Measurements from ENCODE around the gene VARS1.

VARS1 gene

GRCh38 chr6:31785475-31785874 is 10.1 kb downstream of the VARS1 start:
- CTCF ChIA-PET, result no interaction called here

GRCh38 chr6:31784098-31784925 is 11.2 kb downstream of the VARS1 start:
- no peak for DNase-seq (ENCODE audit: extremely low spot score)
- CTCF ChIA-PET, result no interaction called here
- POLR2A ChIA-PET, result interaction anchor here (0.7 to 2.1 kb wide), 4 partner anchors 22 to 119 kb away, joined by 3 to 6 read pairs (median 4); partner anchors contain the start of genes GPANK1, HSPA1B and LSM2
- TF ChIP-seq FOXM1 (IDR thresholded peaks at IDR 0.05; ENCODE audit: borderline replicate concordance) (no peak), TARDBP (IDR thresholded peaks at IDR 0.05) (no peak), SP1 (IDR thresholded peaks at IDR 0.05) (no peak), FOXA1 (IDR thresholded peaks at IDR 0.05) (no peak), SUZ12 (IDR thresholded peaks at IDR 0.05) (no peak), FOXK2 (IDR thresholded peaks at IDR 0.05) (no peak), CTBP1 (IDR thresholded peaks at IDR 0.05; ENCODE audit: borderline replicate concordance) (no peak), ZNF384 (IDR thresholded peaks at IDR 0.05) (no peak), NFRKB (IDR thresholded peaks at IDR 0.05) (no peak), L3MBTL2 (conservative IDR thresholded peaks at IDR 0.05) (no peak), HDGF (IDR thresholded peaks at IDR 0.05; ENCODE audit: borderline replicate concordance) (no peak), ELF4 (IDR thresholded peaks at IDR 0.05) (no peak), ARNT (IDR thresholded peaks at IDR 0.05) (no peak), BHLHE40 (IDR thresholded peaks at IDR 0.05; ENCODE audit: borderline replicate concordance) (no peak), PKNOX1 (IDR thresholded peaks at IDR 0.05) (no peak), LEF1 (IDR thresholded peaks at IDR 0.05; ENCODE audit: borderline replicate concordance) (no peak)

More at GRCh38 chr6:31785475-31785874, 10.1 kb downstream of the VARS1 start:
- DNase-seq (ENCODE audit: extremely low spot score), result no peak
- TF ChIP-seq SUZ12 (IDR thresholded peaks at IDR 0.05) (no peak), L3MBTL2 (conservative IDR thresholded peaks at IDR 0.05) (no peak), LEF1 (IDR thresholded peaks at IDR 0.05; ENCODE audit: borderline replicate concordance) (no peak), FOXK2 (IDR thresholded peaks at IDR 0.05) (no peak), FOXA1 (IDR thresholded peaks at IDR 0.05) (no peak), BHLHE40 (IDR thresholded peaks at IDR 0.05; ENCODE audit: borderline replicate concordance) (no peak), CTBP1 (IDR thresholded peaks at IDR 0.05; ENCODE audit: borderline replicate concordance) (no peak), ELF4 (IDR thresholded peaks at IDR 0.05) (no peak), PKNOX1 (IDR thresholded peaks at IDR 0.05) (no peak), NFRKB (IDR thresholded peaks at IDR 0.05) (no peak), ZNF384 (IDR thresholded peaks at IDR 0.05) (no peak), TARDBP (IDR thresholded peaks at IDR 0.05) (no peak), ARNT (IDR thresholded peaks at IDR 0.05) (no peak), FOXM1 (IDR thresholded peaks at IDR 0.05; ENCODE audit: borderline replicate concordance) (no peak)
- POLR2A ChIA-PET, result interaction anchor here (1.1 to 2.1 kb wide), 3 partner anchors 10 to 42 kb away, joined by 3 to 6 read pairs (median 6); partner anchors contain the start of genes HSPA1B, LSM2 and VARS1

- POLR2A ChIA-PET, result no interaction called here
- DNase-seq (ENCODE audit: extremely low spot score), result no peak
- no peak for TF ChIP-seq FOXK2 (IDR thresholded peaks at IDR 0.05)
- TF ChIP-seq TARDBP (IDR thresholded peaks at IDR 0.05), result no peak
- TF ChIP-seq ZNF384 (IDR thresholded peaks at IDR 0.05), result no peak
- no peak for TF ChIP-seq PKNOX1 (IDR thresholded peaks at IDR 0.05)
- no peak for TF ChIP-seq SUZ12 (IDR thresholded peaks at IDR 0.05)
- no peak for TF ChIP-seq ARNT (IDR thresholded peaks at IDR 0.05)
- CTCF ChIA-PET, result no interaction called here
Measured at GRCh38 chr6:31782126-31782855, 13.3 kb downstream of the VARS1 start.

- ChIA-PET POLR2A (interaction anchor here (0.6 kb wide), 2 partner anchors 9 to 347 kb away, joined by 3 read pairs; partner anchors contain the start of gene ATF6B), CTCF (interaction anchor here (1.7 kb wide), 1 partner anchor 10 kb away, joined by 6 read pairs; no protein-coding TSS in a partner anchor)
- TF ChIP-seq TARDBP (IDR thresholded peaks at IDR 0.05) (no peak), ZNF384 (IDR thresholded peaks at IDR 0.05) (no peak), NFRKB (IDR thresholded peaks at IDR 0.05) (no peak), SUZ12 (IDR thresholded peaks at IDR 0.05) (no peak), HDGF (IDR thresholded peaks at IDR 0.05; ENCODE audit: borderline replicate concordance) (no peak), BHLHE40 (IDR thresholded peaks at IDR 0.05; ENCODE audit: borderline replicate concordance) (no peak), LEF1 (IDR thresholded peaks at IDR 0.05; ENCODE audit: borderline replicate concordance) (no peak), L3MBTL2 (conservative IDR thresholded peaks at IDR 0.05) (no peak)
- DNase-seq (ENCODE audit: extremely low spot score), result no peak
Measured at GRCh38 chr6:31781244-31782125, 14.1 kb downstream of the VARS1 start.
